HEK293 (cell line): Measurements from ENCODE around the gene C1QTNF1.
A peak's percentile ranks its signal among the peaks of the same experiment; 100 is the strongest.

Experiments used
- CTCF ChIA-PET: fragments of 350-600 bp; formaldehyde crosslinking; extraction: SDS; loops from one replicate; lab custom pipeline; 2021; ENCODE audit warnings: antibody characterized with exemption; lab: Yijun Ruan, JAX
- POLR2A ChIA-PET: fragments of 300-600 bp; formaldehyde crosslinking; extraction: SDS; loops from one replicate; lab custom pipeline; 2020; ENCODE audit warnings: antibody characterized with exemption, inconsistent platforms; lab: Yijun Ruan, JAX
- H3K27ac ChIP-seq: fragments of 200-500 bp; sonication (Bioruptor generic); 2 replicates; pipeline ENCODE4 v1.5.1; 2014; ENCODE audit warnings: low read depth, low read length, control low read depth, inconsistent platforms; ENCODE audit errors: extremely low read depth
- H3K36me3 ChIP-seq, 2 experiments: fragments of 200-500 bp in 1 of 2; sonication (Bioruptor generic) in 1 of 2; 1 replicate in 1 of 2; 2 replicates in 1 of 2; pipeline ENCODE4 v1.5.1; 2014 to 2017; ENCODE audit warnings: inconsistent platforms in 2 of 2, low read length in 2 of 2; ENCODE audit not compliant: control insufficient read depth in 2 of 2, insufficient read depth in 1 of 2
- H3K4me1 ChIP-seq: fragments of 200-500 bp; sonication (Bioruptor generic); 2 replicates; pipeline ENCODE4 v1.5.1; 2014; ENCODE audit warnings: mild to moderate bottlenecking, low read length, inconsistent platforms; ENCODE audit not compliant: control insufficient read depth, insufficient read depth
- H3K4me3 ChIP-seq: 2 replicates; pipeline ENCODE4 v1.5.1; 2011; ENCODE audit warnings: low read depth, mild to moderate bottlenecking, control low read depth, low read length, moderate library complexity
- H3K9me3 ChIP-seq: fragments of 200-500 bp; sonication (Bioruptor generic); 2 replicates; pipeline ENCODE4 v1.5.1; 2014; ENCODE audit warnings: low read depth, low read length, inconsistent platforms; ENCODE audit not compliant: control insufficient read depth, insufficient read depth
- BCL11A ChIP-seq: fragments of 450-650 bp; formaldehyde crosslinking; IDR thresholded peaks from 2 replicates; pipeline ENCODE4 v1.5.1; 2016; ENCODE audit warnings: low read depth, missing biosample characterization, missing genetic modification characterization
- EGR2 ChIP-seq: fragments of 450-650 bp; formaldehyde crosslinking; IDR thresholded peaks from 2 replicates; pipeline ENCODE4 v1.5.1; 2016; ENCODE audit warnings: low read depth, missing biosample characterization, missing genetic modification characterization
- KLF1 ChIP-seq: fragments of 450-650 bp; formaldehyde crosslinking; IDR thresholded peaks from 2 replicates; pipeline ENCODE4 v1.5.1; 2016; ENCODE audit warnings: missing biosample characterization, missing genetic modification characterization
- PRDM1 ChIP-seq: fragments of 450-650 bp; formaldehyde crosslinking; IDR thresholded peaks from 2 replicates; pipeline ENCODE4; 2016; ENCODE audit warnings: missing biosample characterization, missing genetic modification characterization
- SCRT2 ChIP-seq: fragments of 450-650 bp; formaldehyde crosslinking; IDR thresholded peaks from 2 replicates; pipeline ENCODE4 v1.5.1; 2016; ENCODE audit warnings: missing biosample characterization, missing genetic modification characterization
- ZFHX2 ChIP-seq: fragments of 450-650 bp; formaldehyde crosslinking; conservative IDR thresholded peaks from 2 replicates; pipeline ENCODE4 v1.5.1; 2016; ENCODE audit warnings: missing biosample characterization, missing genetic modification characterization
- ZNF654 ChIP-seq: fragments of 450-650 bp; formaldehyde crosslinking; IDR thresholded peaks from 2 replicates; pipeline ENCODE4 v1.5.1; 2016; ENCODE audit warnings: low read depth, missing biosample characterization, missing genetic modification characterization
- ZNF785 ChIP-seq: fragments of 450-650 bp; formaldehyde crosslinking; IDR thresholded peaks from 2 replicates; pipeline ENCODE4 v1.5.1; 2016; ENCODE audit warnings: missing biosample characterization, missing genetic modification characterization
- ZSCAN30 ChIP-seq: fragments of 450-650 bp; IDR thresholded peaks from 2 replicates; pipeline ENCODE4 v1.5.1; 2018; ENCODE audit warnings: missing biosample characterization, mild to moderate bottlenecking, missing genetic modification characterization, moderate library complexity
- TF ChIP-seq, protein P1 (sequence below): fragments of 450-650 bp; formaldehyde crosslinking; IDR thresholded peaks from 2 replicates; pipeline ENCODE4 v1.5.1; 2016; ENCODE audit warnings: missing biosample characterization, missing genetic modification characterization
- TF ChIP-seq, protein P2 (sequence below): fragments of 450-650 bp; formaldehyde crosslinking; IDR thresholded peaks from 2 replicates; pipeline ENCODE4 v1.5.1; 2016; ENCODE audit warnings: missing biosample characterization, missing genetic modification characterization
- TF ChIP-seq, protein P3 (sequence below): fragments of 450-650 bp; formaldehyde crosslinking; IDR thresholded peaks from 2 replicates; pipeline ENCODE4 v1.5.1; 2016; ENCODE audit warnings: missing biosample characterization, missing genetic modification characterization, low read depth

Gene C1QTNF1

DNA sequence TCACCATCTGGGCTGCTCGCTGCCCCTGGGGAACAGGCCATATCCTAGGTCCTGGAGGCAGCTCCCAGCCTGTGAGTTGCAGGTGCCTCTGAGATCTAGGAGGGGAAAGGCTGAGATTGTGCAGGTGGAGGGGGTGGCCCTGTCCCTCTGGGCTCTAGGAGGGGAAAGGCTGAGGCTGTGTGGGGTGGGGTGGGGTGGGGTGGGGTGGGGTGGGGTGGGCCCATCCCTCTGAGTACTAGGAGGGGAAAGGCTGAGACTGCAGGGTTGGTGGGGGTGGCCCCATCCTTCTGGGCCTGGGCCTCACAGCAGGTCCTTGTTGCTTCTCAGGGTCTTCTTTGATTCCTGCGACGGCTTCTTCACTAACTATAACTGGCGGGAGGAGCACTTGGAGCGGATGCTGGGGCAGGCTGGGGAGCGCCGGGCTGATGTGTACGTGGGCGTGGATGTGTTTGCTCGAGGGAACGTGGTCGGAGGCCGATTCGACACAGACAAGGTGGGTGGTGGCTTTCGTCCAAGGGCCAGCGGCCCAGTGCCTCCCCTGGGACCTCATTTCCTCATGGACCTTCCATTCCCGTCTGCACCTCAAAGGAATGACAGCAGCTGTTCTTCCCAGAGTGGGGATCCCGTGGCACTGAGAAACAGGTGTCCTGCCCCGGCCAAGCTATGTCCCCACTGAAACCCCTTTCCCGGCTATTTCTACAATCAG lies 57.8 kb downstream of the C1QTNF1 start:
- CTCF ChIA-PET, result interaction anchor here (0.5 to 15.1 kb wide), 30 partner anchors 8 to 832 kb away, joined by 3 to 346 read pairs (median 4); no protein-coding TSS in a partner anchor
- Histone ChIP-seq H3K4me3 (no peak overlapping the region), H3K27ac (no peak overlapping the region), H3K36me3 (peaks cover 10 to 93% of the 10 kb centered on the region in 2 experiments), H3K4me1 (no peaks in the 10 kb centered on the region), H3K9me3 (no peaks in the 10 kb centered on the region)
- TF ChIP-seq EGR2 (tag by site-specific recombination), result peak; percentile 82
- TF ChIP-seq PRDM1, result no peak
- peak; percentile 73 for TF ChIP-seq ZFHX2 (tag by site-specific recombination)
- no peak for TF ChIP-seq ZNF785 (tag by site-specific recombination)
- peak; percentile 51; the same call in 1 of the 2 replicates for TF ChIP-seq SCRT2 (tag by site-specific recombination)
- TF ChIP-seq KLF1 (tag by site-specific recombination), result peak; percentile 12
- POLR2A ChIA-PET, result no interaction called here

DNA sequence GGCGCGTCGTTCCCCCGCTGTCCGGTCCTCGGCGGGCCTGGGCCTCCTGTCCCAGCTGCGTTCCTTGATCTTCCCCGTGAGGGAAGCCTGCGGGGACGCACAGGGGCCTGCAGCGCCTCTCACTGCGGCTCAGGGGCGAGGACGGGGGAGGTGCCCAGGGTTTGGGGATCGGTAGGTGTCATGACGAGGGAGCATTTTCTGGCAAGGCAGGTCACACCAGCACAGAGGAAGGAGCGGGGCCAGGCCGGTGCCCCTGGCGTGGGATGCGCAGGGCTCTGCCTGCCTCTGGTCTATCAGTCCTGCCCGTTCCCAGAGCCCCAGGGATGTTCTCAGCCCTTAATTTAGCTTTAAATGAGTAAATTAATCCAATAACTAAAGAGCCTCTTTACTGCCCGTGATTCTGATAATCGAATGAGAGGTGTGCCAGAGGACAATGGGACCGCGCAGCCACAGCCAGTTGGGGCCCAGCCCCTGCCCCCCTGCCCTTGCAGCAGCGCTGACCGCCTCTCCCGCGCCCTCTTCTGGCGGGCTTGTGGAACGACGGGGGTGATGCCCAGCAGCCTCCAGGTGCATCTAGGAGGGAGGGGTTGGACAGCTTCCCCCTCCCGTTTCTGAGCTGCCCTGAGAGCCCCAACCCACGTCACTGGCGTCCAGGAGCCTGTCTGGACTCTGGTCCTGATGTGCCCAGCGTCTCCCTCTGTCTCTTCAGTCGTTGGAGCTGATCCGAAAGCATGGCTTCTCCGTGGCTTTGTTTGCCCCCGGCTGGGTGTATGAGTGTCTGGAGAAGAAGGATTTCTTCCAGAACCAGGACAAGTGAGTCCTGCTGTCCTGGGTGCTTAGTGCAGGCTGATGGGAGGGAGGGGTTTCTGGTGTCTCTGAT lies 58.6 kb downstream of the C1QTNF1 start:
- Histone ChIP-seq H3K4me1 (no peaks in the 10 kb centered on the region), H3K4me3 (no peak overlapping the region), H3K27ac (no peak overlapping the region), H3K36me3 (peaks cover 6 to 96% of the 10 kb centered on the region in 2 experiments; a peak in 2 of 3 replicates), H3K9me3 (no peaks in the 10 kb centered on the region)
- TF ChIP-seq, protein P1, sequence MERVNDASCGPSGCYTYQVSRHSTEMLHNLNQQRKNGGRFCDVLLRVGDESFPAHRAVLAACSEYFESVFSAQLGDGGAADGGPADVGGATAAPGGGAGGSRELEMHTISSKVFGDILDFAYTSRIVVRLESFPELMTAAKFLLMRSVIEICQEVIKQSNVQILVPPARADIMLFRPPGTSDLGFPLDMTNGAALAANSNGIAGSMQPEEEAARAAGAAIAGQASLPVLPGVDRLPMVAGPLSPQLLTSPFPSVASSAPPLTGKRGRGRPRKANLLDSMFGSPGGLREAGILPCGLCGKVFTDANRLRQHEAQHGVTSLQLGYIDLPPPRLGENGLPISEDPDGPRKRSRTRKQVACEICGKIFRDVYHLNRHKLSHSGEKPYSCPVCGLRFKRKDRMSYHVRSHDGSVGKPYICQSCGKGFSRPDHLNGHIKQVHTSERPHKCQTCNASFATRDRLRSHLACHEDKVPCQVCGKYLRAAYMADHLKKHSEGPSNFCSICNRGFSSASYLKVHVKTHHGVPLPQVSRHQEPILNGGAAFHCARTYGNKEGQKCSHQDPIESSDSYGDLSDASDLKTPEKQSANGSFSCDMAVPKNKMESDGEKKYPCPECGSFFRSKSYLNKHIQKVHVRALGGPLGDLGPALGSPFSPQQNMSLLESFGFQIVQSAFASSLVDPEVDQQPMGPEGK (tag by site-specific recombination), result peak; percentile 68
- TF ChIP-seq ZNF654 (tag by site-specific recombination) (peak; percentile 46), BCL11A (tag by site-specific recombination) (no peak), ZSCAN30 (0 out of 2 replicates have a peak, but pooled peaks have one; percentile 26)
- TF ChIP-seq, protein P2, sequence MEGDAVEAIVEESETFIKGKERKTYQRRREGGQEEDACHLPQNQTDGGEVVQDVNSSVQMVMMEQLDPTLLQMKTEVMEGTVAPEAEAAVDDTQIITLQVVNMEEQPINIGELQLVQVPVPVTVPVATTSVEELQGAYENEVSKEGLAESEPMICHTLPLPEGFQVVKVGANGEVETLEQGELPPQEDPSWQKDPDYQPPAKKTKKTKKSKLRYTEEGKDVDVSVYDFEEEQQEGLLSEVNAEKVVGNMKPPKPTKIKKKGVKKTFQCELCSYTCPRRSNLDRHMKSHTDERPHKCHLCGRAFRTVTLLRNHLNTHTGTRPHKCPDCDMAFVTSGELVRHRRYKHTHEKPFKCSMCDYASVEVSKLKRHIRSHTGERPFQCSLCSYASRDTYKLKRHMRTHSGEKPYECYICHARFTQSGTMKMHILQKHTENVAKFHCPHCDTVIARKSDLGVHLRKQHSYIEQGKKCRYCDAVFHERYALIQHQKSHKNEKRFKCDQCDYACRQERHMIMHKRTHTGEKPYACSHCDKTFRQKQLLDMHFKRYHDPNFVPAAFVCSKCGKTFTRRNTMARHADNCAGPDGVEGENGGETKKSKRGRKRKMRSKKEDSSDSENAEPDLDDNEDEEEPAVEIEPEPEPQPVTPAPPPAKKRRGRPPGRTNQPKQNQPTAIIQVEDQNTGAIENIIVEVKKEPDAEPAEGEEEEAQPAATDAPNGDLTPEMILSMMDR (tag by site-specific recombination), result peak; percentile 80
- TF ChIP-seq, protein P3, sequence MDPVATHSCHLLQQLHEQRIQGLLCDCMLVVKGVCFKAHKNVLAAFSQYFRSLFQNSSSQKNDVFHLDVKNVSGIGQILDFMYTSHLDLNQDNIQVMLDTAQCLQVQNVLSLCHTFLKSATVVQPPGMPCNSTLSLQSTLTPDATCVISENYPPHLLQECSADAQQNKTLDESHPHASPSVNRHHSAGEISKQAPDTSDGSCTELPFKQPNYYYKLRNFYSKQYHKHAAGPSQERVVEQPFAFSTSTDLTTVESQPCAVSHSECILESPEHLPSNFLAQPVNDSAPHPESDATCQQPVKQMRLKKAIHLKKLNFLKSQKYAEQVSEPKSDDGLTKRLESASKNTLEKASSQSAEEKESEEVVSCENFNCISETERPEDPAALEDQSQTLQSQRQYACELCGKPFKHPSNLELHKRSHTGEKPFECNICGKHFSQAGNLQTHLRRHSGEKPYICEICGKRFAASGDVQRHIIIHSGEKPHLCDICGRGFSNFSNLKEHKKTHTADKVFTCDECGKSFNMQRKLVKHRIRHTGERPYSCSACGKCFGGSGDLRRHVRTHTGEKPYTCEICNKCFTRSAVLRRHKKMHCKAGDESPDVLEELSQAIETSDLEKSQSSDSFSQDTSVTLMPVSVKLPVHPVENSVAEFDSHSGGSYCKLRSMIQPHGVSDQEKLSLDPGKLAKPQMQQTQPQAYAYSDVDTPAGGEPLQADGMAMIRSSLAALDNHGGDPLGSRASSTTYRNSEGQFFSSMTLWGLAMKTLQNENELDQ (tag by site-specific recombination), result no peak
- ChIA-PET POLR2A (interaction anchor here (1.0 kb wide), 1 partner anchor 11 kb away, joined by 4 read pairs; no protein-coding TSS in a partner anchor), CTCF (interaction anchor here (0.5 to 15.1 kb wide), 39 partner anchors 8 to 833 kb away, joined by 3 to 346 read pairs (median 4); no protein-coding TSS in a partner anchor)
